Stimulated activated CD8-positive, alpha-beta memory T cell treated with anti-CD3 and anti-CD28 coated beads, Interleukin-2, amount 100 ng/mL, for 1 hour (primary cell): ENCODE results near the gene NUDT5.
"Not testable (repeated sequence)": the region's sequence is repeated elsewhere in the genome, so short reads cannot be mapped to it uniquely, and the experiment has no call there.

ENCODE experiments used
- DNase-seq, 2 donors: peaks; one replicate each; pipeline ENCODE4 v3.0.0-alpha.2; 2020; ENCODE audit warnings: low read depth in 2 of 2

The NUDT5 gene

DNA sequence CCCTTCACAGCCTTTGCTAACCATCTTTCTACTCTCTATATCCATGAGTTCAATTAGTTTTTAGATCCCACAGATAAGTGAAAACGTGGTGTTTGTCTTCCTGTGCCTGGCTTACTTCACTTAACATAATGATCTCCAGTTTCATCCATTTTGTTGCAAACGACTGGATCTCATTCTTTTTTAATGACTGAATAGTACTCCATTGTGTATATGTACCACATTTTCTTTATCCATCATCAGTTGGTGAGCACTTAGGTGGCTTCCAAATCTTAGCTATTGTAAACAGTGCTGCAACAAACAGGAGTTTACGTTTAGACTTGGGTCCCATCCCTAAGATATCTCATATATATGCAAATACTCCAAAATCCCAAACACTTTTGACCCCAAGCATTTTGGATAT lies 9.4 kb upstream of the NUDT5 start:
- DNase-seq: no peak

DNA sequence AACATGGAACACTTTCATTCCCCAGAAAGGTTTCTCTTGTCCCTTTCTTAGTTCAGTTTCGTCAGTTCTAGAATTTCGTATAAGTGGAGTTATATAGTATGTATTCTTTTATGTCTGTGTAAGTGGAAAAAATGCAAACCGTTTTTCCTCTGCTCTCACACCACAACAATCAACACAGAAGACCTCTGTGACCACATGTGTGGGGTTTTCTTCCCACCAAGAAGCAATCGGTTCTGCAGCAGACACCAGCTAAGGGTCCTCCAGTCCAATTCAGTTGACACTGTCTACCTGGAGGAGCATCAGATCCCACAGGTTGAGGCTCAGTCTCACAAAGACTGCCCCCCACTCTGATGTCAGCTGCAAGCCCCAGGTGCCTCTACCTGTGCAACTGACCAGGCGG lies 6.5 kb upstream of the NUDT5 start:
- DNase-seq: no peak

DNA sequence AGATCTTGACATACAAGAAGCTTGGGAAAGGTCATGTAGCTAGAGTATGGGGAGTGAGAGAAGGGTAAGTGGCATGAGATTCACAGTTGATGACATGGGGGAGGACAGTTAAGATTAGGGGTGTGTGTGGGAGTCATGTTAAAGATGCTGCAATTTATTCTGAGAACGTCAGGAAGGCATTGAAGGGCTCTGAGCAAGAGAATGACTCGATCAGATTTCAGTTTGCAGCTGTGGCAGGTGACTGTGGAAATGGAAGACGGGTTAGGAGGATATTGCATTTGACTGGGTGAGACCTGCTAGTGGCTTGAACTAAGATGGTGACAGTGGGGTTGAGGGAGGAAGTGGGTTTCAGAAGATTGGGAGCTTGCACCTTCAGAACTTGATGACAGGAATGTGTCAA lies 5.9 kb upstream of the NUDT5 start:
- no peak for DNase-seq

DNA sequence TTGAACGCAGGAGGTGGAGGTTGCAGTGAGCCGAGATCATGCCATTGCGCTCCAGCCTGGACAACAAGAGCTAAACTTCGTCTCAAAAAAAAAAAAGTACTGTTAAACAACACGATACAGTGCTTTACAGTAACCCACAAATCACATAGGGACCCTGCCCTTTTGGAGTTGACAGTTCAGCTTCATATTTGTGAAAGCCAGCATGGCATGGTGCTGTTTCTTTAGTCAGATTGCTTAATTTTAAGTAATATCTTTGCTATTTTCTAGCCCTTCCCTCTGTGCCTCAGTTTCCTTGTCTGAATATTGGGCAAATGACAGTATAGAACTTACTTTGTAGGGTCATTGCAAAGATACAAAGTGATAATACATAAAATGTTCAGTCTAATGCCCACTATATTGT lies 5.2 kb upstream of the NUDT5 start:
- no peak for DNase-seq

DNA sequence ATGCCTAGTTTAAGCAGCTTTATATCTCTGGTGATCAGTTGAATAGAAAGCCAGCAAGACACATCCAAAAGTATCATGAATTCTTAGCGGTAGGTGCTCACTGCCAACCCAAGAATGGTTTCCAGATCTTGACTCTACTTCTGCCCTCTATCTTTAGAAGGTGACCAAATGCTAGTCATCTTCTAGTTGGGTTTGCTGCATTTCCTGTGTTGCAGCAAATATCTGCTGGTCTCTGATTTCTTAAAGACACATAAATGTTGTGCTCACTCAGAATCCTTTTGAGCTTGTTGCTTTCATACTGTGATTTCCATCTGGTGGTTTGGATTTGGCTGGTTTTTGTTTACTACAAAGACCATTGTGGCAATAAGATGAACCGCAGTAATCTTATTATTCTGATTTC lies 2.5 kb upstream of the NUDT5 start:
- DNase-seq: no peak

DNA sequence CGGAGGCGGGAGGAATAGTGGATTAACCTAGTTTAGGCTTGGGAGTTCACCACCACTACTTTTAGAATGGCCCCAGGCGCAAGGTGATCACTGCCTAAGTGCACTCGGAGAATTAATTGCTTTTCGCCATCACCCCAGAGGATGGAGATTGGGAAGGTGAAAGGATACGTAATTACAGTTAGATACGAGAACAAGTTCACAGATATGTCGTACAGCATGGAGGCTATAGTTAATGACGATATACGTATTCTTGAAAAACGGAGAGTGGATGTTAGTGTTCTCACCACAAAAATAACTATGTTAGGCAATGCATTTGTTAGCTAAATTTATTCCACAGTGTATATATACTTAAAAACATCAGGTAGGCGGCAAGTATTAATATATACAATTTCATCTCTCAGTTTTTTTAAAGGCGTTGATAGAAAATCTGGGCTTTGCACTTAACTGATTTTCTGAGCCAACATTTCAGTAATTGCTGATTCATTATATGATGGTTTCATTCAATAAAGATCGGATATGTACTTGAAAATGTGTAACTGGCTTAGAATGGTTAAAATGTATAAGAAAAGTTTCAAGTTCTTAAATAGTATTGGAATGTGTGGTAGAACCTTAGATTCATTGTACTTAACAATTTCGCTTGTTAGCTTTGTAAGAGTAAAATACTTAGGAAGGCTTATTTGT lies 980 bp upstream of the NUDT5 start:
- no peak for DNase-seq

DNA sequence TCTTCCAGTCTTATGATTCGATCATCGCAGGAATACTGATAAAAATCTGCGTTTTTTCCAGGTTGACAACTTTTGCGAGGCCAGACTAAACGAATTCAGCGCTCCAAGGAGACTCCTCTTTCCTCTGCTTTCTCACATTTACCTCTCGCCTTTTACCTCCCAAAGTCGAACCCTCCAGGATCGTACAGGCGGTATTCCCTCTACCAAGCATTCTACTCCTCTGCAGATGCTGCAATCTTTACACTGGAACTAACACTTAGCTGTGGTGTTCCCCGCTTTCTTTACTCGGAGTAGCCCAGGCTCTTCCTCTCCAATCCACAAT lies 449 bp downstream of the NUDT5 start:
- DNase-seq: no peak

DNA sequence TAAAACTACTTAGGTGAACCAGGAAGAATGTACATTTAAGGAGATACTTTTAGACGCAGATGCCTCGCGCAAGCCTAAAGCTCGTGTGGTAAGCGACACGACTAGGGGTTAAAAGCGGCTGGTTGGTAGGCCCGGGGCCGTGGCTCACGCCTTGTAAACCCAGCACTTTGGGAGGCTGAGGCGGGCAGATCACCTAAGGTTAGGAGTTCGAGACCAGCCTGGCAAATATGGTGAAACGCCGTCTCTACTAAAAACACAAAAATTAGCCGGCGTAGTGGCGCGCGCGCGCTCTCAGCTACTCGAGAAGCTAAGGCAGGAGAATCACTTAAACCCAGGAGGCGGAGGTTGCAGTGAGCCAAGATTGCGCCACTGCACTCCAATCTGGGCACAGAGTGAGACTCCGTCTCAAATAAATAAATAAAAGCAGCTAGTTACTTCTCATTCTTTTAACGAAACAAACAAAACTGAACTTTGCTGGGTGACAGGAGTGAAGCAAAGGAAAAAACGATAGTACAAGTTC lies 879 bp downstream of the NUDT5 start:
- no peak for DNase-seq

DNA sequence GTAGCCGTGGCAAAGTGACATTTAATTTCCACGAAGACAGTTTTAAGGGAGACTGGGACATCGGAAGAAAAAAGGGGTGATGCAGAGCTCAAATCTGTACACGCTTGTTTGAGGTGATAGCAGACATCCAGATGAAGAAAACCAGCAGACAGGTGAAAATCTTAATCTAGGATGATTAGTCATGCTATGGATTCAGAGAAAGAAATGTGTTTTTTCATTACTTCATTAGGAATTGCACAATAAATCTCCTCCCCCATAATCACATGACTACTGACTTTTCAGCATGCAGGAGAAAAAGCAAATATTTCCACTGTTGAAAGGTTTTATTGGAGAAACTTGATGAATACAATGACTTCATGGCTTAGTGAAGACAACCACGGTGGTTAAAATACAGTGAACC lies 2.5 kb downstream of the NUDT5 start:
- no peak for DNase-seq

DNA sequence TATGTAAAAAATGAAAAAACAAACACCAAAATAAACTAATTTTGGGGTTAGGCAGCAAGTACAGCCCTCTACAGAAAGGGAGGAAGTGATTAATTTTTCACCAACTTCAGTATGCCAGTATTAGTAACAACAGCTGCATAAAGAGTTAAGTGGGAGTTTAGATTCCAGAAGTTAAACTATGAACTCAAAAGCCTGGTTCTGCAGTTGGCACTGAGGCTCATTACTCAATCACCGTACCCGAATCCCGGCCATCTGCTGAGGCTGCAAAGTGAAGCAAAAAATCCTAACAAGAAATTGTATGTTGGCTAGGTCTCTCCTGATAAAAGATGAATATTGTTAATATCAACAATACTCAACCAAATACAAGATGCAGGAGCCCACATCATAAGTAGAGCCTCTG lies 4.0 kb downstream of the NUDT5 start:
- DNase-seq: no peak

DNA sequence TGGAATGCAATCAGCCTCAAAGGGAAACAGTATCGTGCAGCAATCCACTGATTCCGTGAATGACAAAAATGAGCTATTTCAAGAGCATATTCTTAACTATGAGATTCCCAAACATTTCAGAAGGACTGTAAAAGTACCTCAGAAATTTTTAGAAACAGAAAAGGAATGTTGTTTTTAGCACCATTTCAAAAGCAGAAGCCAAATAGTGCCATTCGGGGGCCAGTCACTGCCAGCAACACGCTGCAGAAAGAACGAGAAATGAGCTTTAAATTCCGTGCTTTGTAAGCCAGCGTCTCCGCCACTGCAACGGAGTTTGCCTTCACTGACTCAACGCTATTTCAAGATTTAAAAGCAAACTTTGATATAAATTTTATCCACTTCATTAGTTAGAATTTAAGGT lies 6.3 kb downstream of the NUDT5 start:
- no peak for DNase-seq

DNA sequence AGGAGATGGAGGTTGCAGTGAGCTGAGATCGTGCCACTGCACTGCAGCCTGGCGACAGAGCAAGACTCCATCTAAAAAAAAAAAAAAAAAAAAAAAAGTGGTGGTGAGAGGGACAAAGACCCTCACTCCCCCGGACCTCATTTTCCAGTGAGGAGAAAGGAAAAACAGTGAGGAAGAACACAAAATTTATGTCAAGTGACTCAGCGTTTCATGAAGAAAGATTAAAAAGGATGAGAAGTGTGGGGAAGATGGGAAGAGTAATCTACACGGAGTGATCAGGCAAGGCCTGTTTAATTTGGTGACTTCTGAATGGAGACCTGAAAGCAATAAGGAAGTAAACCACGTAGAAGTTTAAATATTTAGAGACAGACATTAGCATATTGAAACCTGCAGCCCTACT lies 7.0 kb downstream of the NUDT5 start:
- no peak for DNase-seq

DNA sequence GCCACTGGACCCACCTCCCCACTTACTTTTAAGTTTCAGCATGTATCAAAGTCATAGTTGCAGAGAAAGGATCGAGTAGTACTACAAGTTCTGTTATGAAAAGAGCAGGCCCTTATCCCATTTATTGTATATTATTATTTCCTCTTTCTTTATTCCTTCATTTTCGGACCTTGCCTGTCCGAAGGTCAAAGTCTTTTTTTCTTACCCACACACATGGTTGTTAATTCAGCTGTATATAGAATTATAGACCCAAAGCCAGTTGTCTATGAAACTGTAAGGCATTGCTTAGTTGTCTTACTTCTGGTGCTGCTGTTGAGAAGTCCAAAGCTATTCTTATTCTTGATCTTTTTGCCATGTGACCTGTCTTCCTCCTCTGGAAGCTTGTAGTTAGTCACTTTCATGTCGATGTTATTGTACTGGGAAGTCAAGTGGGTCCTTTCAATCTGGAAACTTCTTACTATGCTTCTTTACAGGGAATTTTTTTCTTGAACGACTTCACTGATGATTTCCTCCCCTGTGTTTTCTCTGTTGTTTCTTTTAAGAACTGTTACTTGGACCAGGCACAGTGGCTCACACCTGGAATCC lies 8.3 kb downstream of the NUDT5 start:
- no peak for DNase-seq

DNA sequence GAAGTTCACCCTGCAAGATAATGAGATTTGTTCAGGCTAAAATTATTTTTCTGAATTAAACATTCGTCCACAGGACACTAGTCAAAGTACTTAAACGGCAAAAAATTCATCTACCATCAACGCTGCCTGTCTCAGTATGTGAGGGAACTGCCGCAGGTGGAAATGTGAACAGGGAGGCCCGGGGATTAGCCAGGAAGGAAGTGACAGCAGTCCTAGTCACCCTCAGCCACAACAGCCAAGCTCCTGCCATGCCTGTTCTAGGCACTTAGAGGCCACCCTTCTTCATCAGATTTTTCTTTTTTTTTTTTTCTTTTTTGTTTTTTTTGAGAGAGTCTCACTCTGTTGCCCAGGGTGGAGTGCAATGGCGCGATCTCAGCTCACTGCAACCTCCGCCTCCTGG lies 9.4 kb downstream of the NUDT5 start:
- no peak for DNase-seq

DNA sequence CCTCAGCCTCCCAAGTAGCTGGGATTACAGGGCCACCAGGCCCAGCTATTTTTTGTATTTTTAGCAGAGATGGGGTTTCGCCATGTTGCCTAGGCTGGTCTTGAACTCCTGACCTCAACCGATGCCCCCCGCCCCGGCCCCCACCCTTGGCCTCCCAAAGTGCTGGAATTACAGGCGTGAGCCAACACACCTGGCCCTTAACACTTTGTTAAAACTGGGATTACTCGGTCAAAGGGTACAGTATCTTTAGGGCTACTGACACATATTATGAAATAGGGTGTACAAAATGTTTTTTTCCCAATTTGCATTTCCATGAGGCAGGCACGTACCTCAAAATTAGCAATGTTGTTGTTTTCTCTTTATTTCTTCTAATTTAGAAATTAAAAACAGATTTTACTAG lies 11.5 kb downstream of the NUDT5 start:
- DNase-seq: no peak

DNA sequence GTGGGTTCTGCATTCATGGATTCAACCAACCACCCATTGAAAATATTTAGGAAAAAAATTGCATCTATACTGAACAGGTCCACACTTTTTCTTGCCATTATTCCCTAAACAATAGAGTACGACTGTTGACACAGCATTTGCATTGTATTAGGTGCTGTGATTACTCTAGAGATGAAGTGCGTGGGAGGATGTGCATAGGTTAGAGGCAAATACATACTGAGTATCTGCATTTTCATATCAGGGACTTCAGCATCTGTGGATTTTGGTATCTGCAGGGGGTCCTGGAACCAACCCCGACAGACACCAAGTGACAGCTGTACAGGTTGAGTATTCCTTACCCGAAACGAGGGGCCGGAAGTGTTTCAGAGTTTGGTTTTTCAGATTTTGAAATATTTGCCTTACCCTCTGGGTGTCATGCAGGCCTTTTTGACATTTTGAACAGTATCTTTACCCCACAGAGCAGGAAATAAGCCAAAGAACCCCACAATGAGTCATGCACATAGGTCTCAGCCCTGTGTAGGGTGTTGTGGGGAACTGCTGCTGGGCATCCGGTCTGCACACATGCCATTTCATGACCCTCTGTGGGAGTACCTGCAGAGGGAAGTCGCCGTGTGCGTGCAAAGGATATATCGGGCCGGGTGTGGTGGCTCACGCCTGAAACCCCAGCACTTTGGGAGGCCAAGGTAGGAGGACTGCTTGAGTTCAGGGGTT lies 14.5 kb downstream of the NUDT5 start:
- DNase-seq: peak; percentile 30 to 43

DNA sequence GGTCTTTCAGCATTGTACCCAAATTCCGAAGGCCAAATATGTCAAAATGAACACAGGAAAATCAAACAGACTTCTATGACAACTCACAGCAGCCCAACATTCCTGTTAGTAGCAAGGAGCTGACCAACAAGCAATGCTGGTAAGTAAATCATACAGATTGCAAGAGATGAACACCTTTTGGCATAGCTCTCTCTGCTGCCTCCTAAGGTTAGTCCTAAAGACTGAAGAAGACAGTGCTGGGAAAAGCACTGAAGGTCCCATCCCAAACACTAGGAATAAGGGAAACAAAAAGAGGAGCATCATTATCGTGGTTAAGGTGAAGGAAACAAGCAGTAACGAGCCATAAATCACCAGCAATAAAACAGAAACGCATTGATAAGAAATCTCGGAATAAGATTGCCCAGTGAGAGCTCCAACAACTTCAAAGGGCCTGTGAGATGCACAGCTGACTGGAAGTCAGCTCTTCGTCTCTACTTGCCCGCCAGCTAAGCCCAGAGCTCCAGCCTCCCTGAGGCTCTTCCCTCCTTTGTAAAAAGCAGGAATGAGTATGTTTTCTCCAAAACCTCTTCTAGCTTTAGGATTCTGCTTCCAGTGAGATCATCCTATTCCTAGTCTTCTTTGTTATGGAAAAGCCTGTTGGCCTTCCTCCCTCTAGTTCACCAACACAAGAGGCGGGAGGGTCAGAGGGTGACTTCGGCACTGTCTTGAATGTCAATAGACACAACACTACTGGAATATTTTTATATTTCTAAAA lies 15.3 kb downstream of the NUDT5 start:
- DNase-seq: no peak

DNA sequence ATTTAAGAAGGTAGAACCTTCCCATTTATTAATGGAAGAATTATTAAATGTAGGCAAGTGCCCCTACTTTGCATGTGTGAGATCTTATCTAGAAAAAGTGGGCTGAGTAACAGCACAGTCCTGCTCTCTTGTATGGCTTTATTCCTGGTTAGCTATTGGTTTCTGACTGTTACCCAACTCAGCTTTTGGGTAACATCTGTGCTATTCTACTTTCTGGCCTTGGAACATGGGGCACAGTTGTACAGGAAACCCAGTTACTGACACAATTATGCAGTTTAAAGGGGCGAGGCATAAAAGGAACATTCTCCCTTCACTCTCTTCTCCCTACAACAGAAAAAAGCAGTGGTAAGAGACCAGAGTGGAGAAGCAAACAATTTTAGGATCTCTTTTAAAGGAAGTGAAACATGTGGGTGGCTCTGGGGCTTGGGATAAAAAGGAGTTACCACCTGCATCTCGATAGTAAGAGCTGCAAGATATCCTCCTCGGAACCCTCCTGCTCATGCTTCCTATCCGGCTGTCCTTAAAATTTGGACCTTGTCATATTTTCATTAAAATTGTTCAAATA lies 16.0 kb downstream of the NUDT5 start:
- DNase-seq: no peak

DNA sequence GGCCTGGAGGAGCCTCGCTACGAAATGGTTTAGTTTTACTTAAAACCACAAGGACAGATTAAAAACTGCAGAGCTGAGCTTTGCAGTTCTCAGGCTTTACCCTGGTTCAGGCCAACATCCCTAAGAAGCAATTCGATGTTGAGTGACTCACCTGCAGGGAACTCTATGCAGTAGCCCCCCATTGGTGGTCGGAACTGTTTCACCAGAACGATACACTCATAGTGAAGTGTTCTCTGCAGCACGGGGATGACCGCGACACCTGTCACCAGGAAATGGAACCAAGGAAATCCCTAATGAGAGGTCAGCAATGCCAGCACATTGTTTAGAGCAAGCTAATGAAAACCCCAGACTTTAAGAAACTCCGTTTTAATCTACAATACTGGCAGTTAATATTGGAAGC lies 18.0 kb downstream of the NUDT5 start:
- no peak for DNase-seq

DNA sequence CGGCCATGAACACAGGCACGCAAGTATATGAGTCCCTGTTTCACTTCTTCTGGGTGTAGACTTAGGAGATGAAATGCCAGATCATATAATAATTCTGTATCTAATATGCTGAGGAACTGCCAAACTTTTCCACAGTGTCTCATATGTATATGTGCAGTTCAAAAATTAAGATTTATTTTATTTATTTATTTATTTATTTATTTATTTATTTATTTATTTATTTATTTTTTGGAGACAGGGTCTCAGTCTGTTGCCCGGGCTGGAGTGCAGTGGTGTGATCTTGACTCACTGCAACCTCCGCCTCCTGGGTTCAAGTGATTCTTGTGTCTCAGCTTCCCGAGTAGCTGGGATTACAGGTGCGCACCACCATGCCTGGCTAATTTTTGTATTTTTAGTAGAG lies 24.2 kb downstream of the NUDT5 start:
- DNase-seq: not testable (repeated sequence)

DNA sequence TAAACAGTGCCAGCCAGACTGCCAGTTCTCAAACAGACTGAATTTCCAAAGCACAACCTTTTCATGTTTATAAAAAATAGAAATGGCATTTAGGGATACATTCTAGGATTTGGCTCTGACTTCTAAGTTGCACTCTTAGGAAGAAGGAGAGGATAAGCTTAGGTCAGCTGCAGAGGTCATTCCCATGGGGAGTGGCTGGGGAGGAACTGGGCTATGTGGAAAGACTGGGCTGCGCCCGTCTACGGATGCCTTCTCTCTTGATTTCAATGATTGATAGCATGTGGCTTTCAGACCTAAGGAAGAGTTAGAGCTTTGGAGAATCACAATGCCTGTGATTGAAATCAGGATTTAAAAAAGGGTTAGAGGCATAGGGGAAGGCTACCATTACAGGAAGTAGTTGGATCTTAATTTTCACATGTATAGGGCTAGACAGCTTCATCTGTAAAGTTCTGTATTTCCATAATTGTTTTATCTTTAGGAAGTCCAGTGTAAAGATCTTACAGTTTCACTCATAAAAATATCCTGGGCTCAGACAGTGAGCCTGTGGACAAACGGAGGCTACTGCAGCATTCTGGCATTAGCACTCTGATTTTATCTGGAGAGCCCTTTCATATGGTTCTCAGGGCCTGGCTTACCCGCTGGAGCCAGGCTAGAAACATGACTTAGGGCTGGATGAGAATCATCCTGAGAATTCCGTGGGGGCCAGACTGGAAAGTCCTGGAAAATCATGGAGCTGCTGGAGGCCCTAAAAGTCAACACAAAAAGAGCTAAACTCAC lies 29.5 kb downstream of the NUDT5 start:
- no peak for DNase-seq

DNA sequence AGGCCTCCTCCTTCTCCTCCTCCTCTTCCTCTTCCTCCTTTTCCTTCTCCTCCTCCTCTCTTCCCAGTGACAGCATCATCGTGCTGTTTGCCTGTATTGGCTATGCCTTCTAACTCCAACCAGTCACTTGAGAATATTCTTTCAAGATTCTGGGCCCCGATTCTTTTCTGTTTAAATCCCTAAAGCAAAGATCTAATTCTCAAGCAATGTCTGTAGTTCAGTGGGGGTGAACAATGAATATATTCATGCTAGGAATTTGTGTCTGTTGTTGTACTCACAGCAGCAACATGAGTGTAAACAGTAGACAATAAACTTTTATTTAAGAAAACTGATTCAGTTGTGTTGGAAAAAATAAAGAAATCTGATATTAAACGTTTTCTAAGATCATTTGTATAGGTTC lies 30.7 kb downstream of the NUDT5 start:
- DNase-seq: no peak
